HG02759 (cell line): ENCODE results near the gene SORBS1.

Experiments
- ATAC-seq: cut with Tn5 transposase; IDR thresholded peaks from one replicate; pipeline ENCODE4 v1.9.1; 2021; ENCODE audit warnings: mild to moderate bottlenecking, moderate library complexity; ENCODE audit not compliant: unreplicated experiment

Gene SORBS1

GRCh38 chr10:95279042-95279820 lies 281.9 kb downstream of the SORBS1 start:
- ATAC-seq, result no peak

- no peak for ATAC-seq
Measured at GRCh38 chr10:95278061-95278988, 282.8 kb downstream of the SORBS1 start.

DNA sequence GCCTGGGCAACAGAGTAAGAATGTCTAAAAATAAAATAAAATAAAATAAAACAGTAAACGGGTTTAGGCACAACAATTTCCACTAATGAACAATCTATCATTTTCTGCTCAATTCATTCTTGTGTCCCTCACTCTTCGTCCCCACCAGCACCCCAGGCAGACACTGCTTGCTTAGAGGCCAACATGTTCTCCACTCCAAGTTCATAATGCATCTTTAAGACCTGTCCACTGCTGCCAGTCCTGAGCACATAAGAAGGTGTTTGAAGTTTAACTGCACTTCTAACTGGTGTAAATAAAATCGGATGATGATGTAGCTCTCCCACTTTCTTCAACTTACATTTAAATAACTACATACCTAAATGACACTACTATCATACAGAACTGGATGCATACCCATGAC lies 283.6 kb downstream of the SORBS1 start:
- ATAC-seq, result no peak

DNA sequence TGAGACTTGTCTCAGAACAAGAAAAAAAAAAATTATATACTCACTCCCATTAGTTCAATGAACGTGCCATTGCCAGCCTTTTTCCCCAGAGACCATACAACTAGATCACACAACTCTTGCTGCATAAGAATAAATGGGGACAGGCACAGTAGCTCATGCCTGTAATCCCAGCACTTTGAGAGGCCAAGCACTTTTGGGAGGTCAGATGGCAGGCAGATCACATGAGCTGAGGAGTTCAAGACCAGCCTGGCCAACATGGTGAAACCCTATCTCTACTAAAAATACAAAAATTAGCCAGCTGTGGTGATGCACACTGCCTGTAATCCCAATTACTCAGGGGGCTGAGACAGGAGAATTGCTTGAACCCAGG lies 284.0 kb downstream of the SORBS1 start:
- no peak for ATAC-seq

DNA sequence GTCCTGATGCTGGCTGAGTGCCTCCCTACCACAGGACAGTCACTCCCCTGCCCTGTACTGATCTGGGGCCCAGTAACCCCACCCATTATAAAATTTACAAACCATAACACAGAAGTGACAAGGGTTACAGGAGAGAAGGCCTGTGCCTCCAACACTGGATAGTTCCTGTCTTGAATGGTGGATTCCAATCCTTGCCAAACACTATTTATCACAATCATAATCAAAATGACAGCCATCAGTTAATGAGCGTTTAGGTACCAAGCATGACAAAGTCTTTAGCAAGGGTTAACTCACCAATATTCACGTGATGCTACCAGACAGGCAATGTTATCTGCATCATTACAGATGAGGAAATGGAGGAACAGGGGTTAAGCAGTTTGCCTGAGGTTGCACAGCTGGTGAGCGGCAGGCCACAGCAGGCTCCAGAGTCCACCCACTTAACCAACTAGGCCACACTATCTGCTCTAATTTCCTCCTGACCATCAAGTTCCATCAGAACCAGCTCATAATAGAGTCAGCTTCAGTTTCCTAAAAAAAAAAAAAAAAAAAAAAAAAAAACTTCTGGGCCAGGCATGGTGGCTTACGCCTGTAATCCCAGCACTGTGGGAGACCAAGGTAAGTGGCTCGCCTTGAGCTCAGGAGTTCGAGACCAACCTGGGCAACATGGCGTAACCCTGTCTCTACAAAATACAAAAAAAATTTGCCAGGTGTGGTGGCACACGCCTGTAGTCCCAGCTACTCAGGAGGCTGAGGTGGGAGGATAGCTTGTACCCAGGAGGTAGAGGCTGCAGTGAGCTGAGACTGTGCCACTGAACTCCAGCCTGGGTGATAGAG lies 284.6 kb downstream of the SORBS1 start:
- ATAC-seq, result no peak

DNA sequence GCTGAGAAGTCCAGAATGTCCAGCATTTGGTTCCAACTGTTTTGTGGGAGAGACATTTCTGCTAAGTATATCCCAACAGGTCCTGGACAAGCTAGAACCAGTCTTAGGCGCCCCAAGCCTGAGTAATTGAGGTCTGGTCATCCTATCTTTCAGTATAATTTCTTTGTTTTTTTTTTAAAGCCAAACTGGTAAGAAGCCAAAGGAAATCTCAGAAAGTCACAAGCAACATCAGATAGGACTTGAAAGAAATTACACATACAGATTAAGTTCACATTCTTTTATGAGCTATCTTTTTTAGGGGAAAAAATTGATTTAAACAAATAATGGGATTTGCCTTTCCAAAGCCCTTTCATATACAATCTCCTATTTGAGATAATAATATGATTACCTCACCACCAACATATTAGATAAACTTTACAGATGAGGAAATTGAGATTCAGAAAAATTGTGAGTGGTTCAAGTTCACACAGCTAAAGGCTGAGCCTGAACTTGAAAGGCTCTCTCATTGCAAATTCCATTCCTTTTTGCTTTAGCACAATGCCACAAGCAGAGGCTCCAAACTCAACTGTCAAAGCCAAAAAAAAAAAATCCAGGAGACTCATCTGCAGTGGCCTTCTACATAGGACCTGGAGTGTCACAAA lies 285.3 kb downstream of the SORBS1 start:
- no peak for ATAC-seq

DNA sequence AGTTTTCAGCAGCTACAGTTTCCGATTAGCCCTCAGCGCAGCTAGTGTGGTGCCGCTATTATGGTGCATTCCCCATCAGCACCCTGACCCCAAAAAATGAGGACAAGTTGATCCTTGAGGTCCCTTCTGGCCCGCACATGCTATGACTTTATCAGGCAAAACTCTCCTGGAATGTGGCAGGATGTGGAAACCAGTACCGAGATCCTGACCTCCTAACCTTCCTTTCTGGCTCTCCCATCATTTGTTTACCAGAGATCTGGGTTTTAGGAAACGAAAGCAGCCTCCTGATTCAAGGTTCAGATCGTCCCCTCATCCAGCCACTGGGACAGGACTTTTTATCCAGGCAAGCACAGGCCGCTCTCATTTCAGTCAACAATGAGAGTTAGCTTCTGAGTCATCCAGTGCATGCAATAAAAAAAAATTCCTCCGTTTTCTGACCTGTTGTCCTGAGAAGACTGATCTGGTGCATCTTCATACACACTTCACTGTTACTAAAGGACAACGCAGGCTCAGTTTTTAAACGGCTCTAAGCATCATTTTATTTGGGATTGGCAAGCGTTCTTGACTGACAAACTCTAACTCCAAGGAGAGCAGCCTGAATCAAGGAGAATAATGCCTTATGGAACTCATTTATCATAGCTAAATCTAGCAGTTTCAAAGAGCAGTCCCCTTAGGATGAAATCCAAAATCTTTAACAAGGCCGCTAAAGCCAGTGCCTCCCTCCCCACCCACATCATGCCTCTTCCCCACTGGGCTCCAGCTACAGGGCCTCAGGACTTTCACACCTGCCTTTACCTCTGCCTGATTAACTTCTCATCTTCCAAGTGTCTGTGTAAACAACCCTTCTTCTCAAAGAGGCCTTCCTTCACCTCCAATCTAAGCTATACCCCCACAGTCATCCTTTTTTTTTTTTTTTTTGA lies 287.5 kb downstream of the SORBS1 start:
- no peak for ATAC-seq

DNA sequence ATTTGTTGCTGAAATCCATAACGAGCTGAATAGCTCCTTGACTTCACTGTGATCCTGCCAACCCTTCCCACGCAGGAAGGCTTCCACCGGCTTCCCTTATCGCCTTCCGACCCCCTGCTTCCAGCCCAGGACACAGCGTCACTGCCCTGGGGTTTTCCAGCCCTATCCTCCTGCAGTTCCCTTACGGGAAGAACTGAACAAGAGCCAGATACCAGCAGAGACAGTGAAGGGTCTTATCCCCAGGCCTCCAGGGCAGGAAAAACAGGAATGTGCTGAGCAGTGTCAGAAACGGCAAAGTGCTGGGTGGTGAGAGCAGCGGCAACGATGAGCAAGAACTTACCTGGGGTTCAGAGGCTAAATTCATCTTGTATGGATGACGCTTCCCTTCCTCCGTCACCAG lies 292.7 kb downstream of the SORBS1 start:
- ATAC-seq, result no peak

DNA sequence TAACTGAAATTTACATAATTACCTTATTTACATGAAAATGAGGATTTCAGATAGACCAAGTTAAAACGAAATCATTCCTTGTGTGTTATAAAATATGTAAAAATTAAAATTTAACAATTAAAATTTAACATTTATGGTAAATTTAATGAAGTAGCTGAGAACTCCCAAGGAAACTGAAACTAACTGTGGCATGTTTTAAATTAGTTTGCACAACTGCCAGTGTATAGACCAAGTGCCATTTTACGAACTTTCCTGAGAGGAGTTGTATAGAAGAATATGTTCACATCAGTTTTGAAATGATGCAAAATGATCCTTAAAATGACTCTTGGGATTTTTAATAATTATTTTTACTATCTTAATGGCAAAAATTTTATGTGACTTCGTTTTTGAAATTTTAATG lies 293.9 kb downstream of the SORBS1 start:
- no peak for ATAC-seq

DNA sequence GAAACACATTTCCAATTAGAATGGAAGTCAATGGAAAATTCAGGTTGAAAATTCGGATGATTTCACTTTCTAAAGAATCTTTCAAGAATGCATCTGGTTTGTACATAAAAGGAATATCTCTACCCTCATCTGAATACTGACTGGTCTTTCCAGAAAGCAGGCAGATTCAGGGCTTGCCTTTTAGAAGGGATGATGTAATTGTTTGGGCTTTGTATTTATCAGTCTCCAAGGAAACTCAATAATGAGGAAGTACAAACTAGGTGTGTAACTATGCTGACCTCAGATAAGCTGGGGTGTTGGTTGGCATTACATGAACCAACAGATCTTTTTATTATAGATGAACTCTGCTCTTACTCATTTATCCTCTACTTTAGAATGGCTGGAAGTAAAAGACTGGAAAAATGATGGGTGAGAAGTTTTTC lies 294.5 kb downstream of the SORBS1 start:
- peak; percentile 82 for ATAC-seq

GRCh38 chr10:95265572-95265971 lies 295.6 kb downstream of the SORBS1 start:
- no peak for ATAC-seq

DNA sequence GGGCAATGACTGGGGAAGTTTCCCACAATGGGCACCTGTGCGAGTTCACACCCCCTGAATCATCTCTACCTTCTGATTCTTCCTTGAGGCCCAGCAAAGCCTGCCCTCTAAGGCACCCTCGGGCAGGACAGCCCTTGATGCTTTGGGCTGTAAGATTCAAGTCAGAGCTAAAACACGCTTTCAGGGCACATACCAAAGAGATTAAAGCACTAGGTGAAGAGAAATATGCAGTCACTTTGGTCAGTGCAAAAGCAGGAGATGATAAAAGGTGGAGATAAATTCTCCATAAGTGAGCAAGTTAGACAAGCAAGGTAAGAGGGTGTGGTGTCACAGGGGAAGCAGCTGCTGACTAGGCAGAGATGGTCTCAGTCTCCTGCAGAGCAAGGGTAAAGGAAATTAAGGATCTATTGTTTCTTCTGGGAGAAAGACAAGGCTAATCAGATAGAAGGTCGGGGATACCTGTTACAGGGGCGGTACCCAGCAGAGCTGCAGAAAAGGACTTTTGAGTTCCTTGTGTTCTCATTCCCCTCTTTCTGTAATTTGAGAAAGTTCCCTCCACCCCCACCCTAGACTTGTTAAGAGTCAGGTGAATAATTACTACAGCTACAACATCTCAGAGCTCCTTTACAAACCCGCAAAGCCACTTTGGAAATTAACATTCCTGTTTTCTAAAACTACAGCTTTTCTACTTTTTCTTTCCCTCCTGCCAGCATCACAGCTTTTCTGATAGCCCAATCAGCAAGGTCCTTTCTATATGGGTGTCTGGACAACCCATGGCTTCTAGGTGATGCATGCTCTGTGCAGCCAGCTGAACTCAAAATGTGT lies 296.7 kb downstream of the SORBS1 start:
- ATAC-seq, result no peak

- ATAC-seq, result no peak
Measured at GRCh38 chr10:95263864-95264226, 297.3 kb downstream of the SORBS1 start.

- ATAC-seq, result no peak
Measured at GRCh38 chr10:95262763-95263518, 298.2 kb downstream of the SORBS1 start.

GRCh38 chr10:95261926-95262325 lies 299.2 kb downstream of the SORBS1 start:
- no peak for ATAC-seq
